Cerebellar nuclear complex (tissue), 1 donor: ENCODE measurements around the gene SMARCD2.

Experiments used
- DNase-seq, 2 experiments: peaks; one replicate each; lab custom pipeline; 2025; lab: John Stamatoyannopoulos, UW

Gene SMARCD2

DNA sequence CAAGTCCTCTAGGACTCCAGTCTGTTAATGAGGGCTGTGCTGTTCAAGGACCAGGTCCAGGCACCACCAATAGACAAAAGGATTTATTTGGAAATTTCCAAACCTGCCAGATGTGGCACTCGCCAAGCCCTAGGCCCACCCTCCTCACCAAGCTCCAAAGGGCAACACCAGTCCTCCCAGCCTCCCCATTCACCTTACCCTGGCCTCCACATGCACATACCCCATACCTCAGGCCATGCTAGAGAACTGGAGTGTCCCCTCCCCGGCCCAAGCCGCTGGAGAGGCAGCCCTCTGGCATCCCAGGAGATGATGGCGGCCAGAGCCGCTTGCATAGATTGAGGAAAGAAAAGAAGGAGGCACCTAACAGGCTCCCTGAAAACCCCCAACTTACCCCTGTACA is 10.5 kb downstream of the SMARCD2 start:
- DNase-seq = no peak

DNA sequence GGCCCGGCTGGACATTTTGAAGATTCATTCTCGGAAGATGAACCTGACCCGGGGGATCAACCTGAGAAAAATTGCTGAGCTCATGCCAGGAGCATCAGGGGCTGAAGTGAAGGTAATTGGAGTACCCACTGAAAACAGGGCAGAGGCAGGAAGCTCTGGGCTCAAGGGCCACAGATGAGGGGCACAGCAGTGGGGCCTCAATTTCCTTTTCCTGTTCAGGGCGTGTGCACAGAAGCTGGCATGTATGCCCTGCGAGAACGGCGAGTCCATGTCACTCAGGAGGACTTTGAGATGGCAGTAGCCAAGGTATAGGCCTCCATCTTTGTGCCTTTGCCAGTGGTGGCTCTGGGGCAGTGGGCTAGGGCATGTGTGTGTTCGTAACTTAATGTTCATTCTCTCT is 11.0 kb downstream of the SMARCD2 start:
- no peak for DNase-seq

DNA sequence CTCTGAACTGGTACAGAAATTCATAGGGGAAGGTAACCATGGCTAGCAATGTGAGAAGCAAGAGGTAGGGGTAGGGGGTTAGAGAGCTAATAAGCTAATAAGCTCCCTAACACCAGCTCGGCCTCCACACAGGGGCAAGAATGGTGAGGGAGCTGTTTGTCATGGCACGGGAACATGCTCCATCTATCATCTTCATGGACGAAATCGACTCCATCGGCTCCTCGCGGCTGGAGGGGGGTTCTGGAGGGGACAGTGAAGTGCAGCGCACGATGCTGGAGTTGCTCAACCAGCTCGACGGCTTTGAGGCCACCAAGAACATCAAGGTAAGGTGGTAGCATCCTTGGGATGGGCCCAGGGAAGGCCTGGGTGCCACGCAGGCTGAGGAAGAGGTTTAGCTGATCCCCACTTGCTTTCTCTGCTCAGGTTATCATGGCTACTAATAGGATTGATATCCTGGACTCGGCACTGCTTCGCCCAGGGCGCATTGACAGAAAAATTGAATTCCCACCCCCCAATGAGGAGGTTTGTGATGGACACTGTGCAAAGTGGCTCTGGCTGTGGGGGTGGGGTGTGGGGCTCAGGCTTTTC is 11.5 kb downstream of the SMARCD2 start:
- no peak for DNase-seq

DNA sequence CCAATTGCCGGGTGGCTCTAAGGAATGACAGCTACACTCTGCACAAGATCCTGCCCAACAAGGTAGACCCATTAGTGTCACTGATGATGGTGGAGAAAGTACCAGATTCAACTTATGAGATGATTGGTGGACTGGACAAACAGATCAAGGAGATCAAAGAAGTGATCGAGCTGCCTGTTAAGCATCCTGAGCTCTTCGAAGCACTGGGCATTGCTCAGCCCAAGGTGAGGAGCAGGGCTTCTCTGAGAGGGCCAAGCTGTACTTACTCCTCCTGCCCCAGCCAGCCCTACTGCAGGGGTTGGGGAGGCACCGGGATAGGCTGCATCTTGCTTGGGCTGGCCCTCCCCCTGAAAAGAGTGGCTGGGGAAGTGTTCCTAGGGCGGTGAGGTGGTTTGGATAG is 12.2 kb downstream of the SMARCD2 start:
- DNase-seq = no peak

DNA sequence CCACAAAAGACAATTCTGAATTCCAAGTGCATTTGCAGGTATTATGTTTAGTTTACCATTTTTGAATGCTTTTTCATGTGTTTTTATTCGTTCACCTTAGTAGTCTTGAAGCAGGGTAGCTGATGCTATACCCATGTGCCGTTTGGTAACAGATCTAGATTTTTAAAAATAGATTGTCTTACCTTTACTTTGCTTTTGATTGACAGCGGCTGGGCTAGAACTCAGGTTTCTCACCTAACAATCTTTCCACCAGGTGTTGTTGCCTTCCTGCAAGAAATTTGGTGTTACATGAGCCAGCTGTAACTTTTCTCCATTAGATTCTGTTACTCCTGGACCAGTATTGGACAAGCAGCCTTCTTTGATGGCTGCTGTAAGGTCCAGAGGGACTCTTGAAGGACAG is 13.5 kb downstream of the SMARCD2 start:
- DNase-seq = no peak

DNA sequence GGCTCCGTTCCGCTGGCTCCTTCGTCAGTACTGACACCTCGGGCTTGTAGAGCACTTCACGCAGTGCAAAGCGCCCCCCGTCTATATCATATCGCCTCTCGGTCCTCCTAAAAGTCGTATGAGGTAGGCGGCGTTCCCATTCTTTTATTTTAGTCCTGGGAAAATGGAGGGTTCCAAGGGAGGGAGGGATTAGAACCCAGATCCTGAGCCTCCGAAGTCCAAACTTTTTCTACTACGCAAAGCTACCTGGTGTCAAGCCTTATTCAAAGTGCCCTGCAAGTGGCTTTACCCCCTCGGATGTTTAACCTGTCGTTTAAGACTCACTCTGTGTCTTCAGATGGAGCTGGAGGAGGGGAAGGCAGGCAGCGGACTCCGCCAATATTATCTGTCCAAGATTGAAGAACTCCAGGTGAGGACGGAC is 14.7 kb downstream of the SMARCD2 start:
- DNase-seq = no peak

DNA sequence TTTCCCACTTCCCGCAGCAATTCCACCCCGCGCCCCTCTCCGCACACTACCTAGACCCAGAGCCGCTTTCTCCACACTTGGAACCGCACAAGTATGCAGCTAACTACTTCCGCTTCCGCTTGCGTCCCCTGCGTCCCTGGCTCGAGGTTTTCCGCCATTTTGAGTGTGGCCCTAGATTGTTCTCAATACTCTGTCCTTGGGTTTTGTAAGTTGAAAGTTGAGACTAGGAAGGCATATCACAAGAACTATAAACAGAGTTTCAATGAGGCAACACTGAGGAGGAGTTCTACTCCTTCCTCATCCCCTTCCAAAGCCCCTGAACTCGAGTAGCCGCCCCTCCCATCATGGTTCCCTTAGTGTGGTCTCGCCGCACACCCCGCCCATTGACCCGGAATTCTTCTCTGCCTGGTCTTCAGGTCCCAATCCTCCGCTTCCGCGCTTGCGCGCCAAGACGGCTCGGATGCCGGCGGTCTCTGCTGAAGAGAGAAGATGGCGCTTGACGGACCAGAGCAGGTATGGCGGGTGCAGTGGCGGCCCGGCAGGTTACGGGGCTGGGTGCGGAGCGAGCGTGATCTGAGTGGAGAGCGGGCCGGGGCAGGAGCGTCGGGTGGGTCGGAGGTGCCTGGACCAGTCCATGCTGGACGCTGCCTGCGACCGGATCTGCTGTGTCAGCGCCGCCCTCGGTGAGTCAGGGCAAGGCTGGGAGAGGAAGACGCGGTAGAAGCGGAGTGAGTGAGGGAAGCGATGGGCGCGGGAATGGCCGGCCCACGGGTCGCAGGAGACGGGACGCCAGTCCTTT is 15.3 kb downstream of the SMARCD2 start, which contains the start of the genes FTSJ3 and PSMC5:
FTSJ3 (minus strand) TSS at position 662 of the 799 bp plus-strand sequence. CDS start 761 bp downstream, outside the sequence.
PSMC5 (plus strand) TSS at position 430 of the 799 bp plus-strand sequence; CDS start at position 490, 60 bp downstream.
- DNase-seq = peak; percentile 63 to 96

DNA sequence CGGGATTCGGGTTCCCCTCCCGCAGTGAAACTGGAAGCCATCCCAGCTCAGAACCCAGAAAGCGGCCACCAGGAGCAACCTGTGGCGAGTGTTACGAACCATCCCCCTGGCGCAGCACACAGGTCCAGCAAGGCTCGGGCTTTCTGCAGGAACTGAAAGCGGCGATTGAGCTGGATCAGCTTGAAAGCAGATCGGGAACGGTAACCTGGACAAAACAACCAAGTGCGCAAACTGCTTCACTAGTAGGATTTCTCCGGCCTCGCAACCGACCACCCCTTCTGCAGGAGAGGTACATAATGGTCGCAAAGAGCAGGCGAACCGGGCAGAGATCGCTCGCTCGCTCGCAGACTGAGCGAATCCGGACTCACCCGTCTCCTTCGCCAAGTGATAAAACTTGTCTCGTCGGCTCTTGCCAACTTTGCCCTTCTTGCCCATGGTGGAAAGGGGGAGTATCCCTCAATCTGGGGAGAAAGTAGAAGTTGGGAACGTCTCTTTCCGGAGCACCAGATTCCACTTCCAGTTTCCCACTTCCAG is 15.9 kb downstream of the SMARCD2 start:
- DNase-seq = no peak

DNA sequence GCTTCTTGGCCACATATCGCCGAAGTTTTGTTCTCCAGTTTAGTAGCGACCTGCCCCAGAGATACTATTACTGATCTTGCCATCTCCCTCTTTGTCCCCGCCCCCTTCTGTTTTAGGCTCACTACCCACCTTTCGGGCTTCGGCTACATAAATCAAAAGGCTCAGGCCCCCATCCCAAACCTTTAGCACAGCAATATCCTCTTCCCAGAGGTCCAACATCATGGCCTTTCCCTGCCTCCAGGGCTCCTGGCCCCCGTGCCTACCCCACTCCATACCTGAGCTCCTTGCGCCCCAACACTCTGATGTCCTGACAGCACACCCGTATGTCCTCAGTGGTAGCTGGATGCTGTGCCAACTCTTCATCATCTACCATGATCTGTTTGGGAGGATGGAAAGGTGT is 18.1 kb downstream of the SMARCD2 start:
- DNase-seq = no peak

DNA sequence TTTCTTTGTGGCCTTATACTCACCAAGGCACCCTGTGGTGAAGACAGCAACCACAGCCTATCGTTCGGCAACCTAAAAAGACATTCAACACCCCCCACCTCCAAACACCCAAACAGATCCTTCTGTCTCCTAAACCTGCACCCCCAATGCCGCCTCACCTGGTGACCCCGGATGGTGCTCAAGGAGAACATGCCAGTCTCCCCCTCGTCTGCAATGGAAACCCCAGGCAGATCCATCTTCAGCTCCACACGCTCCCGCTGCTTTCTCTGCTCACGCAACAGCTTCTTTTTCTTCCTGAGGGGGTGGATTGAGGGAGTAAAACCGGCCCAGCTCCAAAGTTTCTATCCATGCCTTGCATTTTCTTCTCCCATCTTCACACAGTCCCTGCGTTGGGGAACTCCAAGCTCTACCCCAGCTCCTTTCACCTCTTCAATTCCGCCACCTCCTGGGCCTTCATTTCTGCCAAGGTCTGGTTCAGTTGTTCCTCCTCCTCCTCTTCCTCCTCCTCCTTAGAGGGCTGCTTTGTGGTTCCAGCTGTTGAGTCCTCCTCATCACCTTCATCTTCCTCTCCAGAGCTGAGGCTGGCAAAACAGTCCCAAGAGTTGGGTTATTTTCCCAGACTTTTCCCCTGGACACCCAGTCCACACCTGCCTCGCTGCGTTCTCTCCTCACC is 18.7 kb downstream of the SMARCD2 start:
- DNase-seq = no peak

DNA sequence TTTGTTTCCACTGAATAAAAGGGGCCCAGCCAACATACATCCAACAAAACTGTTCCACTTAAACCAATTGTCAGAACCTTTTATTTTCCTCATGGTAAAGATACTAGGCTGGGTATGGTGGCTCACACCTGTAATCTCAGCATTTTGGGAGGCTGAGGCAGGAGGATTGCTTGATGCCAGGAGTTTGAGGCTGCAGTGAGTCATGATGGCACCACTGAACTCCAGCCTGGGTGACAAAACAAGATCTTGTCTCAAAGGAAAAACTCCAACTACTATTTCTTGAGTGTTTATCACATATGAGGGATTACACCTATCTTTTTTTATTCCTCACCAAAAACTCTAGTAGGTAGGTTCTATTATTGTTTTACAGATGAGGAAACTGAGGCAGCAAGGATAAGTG is 19.9 kb downstream of the SMARCD2 start:
- no peak for DNase-seq

DNA sequence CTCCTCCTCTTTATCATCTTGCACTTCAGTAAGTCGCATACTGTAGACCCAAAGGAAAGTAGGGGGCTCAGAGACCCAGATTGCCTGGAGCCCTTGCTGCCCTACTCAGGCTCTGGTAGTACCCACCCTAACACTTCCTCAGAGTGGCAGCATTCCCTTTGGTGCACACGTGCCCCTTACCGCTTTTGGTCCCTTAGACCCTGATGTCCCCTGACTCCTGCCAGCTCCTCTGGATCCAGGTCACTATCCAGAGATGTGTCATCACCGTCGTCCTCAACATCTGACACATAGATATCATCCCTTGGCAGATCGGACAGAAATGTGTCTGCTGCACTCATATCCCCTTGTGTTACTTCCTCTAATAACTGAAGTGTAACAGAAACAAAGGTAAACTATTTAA is 20.7 kb downstream of the SMARCD2 start:
- no peak for DNase-seq

DNA sequence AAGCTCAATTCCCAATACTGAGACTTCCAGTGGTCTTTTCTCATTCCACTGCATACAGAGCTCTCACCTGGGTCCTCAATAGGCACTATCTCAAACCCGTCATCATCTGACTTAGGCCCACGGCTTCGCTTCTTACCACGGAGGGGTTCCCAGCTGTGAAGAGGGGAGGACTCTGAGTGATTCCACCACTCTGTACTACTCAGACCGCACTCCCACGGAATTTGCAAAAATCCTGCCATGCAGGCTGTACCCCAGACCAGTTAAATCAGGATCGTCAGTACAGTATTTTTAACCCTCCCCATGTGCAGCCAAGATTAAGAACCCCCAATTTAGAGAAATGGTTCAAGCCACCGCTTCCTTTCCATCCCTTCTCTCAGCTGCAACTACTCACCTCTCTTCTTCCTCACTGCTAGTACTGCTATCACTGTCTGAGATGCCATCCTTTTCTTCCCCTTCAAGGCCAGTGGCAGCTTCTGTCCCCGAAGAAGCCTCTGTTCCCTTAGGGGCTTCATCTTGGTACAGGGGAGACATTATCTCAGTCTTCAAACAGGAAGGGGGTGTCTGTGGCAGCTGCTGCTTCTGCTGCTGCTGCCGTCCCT is 21.4 kb downstream of the SMARCD2 start:
- DNase-seq = no peak

DNA sequence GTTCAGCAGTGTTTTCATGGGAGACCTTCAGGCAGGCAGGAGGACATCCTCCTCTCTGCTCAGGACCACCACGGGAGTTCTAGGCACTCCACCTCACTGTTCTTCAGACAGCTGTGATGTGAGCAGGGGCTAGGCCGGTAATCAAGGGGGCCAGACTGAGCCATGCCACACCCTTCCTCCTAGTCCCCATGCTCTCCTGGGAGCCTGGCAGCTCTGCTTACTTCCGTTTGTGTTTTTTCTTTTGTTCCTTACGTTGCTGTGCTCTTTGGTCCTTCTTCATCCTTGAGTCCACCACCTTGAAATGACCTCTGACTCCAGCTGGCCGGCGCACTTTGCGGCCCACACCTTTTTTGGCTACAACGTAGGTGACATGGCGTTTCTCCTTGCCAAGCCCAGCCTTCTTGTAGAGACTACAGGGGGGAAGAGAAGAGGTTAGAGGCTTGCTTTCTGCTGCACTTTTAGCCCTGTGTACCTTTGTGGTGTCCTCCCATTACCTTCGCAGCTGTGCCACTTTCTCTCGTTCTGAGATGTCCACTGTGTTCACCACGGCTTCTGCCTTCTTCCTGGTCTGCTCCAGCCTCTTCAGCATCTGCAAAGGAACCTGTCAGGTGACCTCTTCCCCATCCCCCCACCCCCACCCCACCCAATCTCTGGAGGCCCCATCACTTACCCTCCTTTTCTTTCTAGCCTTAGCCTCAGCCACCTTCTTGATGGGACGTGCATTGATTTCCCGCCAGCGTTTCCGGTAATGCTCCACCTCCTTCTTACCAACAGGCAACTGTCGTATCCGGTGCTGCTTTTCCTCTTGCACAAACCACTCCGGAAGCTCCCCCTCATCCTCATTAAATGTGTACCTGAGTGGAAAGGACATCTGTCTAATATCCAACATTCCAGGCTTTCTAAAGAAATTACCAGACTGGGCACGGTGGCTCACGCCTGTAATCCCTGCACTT is 22.6 kb downstream of the SMARCD2 start:
- no peak for DNase-seq

DNA sequence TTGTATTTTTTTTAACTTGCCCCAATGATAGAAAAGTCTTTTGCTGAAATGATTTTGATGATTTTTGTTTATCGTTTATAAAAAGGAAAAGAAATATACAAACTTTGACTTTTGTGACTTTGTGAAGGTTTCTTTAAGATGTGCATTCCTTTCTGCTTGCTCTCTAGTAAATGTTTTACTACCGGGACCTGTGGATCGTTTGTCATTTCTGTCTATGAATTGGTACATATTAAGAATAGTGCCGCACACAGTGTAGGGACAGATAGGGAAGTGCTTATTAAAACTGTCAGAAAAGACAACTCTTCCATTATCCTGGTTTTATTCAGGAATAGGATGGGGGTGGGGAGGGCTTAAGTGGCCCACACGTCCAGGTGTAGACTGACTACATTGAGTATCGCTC is 23.4 kb downstream of the SMARCD2 start:
- DNase-seq = no peak

DNA sequence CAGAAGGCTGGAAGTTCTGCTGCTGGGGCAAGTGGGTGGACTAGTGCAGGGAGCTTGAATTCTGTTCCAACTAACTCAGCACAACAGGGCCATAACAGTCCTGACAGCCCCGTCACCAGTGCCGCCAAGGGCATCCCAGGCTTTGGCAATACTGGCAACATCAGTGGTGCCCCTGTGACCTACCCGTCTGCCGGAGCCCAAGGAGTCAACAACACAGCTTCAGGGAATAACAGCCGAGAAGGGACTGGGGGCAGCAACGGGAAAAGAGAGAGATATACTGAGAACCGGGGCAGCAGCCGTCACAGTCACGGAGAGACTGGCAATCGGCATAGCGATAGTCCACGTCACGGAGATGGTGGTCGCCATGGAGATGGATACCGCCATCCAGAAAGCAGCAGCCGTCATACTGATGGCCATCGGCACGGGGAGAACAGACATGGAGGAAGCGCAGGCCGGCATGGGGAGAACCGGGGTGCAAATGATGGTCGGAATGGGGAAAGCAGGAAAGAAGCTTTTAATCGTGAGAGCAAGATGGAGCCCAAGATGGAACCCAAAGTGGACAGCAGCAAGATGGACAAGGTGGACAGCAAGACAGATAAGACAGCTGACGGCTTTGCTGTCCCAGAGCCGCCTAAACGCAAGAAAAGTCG is 24.6 kb downstream of the SMARCD2 start:
- DNase-seq = no peak

DNA sequence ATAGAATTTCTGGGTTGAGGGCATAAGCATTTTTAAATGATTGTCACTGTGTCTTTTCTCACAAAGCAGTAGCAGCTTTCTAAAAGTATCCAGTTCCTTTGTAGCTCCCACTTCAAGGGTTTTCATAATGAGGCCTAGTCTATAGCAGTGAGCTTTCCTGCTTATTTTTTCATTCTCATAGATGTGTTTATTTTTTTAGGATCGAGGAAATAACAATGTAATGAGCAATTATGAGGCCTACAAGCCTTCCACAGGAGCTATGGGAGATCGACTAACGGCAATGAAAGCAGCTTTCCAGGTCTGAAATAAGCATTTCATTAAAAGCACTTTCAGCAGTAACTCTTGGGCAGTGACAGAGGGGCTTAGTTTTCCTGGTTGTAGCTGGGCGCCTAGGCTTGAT is 25.8 kb downstream of the SMARCD2 start:
- DNase-seq = no peak

DNA sequence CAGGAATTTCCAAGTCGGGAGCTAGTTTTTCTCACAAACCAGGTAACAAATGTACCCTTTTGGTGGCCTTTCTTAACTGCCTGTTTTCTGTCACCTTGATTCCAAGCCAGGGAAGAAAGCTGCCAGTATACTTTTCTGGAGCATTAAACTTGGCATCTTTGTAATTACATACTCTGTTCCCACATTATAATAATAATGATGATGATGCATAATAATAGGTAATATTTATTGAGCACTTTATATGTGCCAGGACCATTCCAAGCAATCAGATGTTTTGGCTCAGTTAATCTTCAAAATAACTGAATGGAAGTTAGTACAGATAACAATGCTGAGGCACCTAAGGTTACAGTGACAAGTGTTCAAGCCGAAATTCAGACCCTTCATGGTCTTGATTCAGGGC is 26.4 kb downstream of the SMARCD2 start:
- no peak for DNase-seq

DNA sequence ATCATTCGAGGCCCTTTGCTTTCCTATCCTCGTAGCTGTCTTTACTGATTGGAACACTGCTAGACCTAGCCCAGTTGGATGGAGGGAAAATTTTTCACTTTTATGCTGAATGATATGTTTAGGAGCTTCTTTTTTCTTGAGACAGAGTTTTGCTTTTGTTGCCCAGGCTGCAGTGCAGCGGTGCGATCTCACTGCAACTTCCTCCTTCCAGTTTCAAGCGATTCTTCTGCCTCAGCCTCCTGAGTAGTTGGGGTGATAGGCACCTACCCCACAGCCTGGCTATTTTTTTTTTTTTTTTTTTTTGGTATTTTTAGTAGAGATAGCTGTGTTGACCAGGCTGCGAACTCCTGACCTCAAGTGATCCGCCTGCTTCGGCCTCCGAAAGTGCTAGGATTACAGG is 32.5 kb downstream of the SMARCD2 start:
- DNase-seq = no peak

DNA sequence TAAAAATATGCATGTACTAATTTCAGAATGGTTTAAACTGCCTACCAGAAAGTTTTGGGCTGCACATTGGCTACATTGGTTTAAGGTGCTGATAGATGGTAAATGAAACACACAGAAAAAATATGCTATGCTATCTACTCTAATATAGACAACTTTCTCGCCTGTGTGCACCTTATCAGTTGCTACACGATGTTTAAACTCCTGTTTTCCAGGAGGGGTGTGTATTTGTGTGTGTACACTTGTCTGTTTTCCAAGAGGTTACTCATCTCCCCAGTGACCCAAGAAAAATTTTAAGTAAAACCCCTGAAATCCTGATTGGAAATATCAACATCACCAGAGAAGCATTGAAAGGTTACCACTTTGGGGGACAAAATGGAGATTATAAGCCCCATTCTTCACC is 36.9 kb downstream of the SMARCD2 start:
- no peak for DNase-seq

DNA sequence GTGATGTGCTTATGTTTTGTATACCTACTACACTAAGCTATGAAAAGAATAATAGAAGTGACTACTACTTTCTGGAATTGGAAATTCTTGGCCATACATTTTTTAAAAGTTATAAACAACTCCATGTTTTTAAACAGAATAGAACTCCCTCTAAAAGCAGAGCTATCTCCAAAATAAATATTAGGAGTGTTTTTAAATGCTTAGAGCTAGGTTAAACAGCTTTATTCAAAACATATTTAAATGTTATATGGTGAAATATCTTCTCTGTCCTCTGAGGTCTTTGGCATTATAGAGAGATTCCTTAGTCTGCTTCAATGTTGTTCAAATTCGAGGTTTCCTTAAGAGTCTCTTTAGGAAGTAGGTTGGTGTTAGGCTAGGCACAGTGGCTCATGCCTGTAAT is 38.2 kb downstream of the SMARCD2 start:
- DNase-seq = no peak
